Endothelial cell of umbilical vein (primary cell): Measurements from ENCODE around the gene CNTN5. TPM values are rescaled to one million over a fixed set of nuclear protein-coding genes. Genes with fewer than 3 reads are reported as not detected.

ENCODE experiments used
- BruUV-seq: library from RNA; stranded (reverse); fragments of 400-500 nt; replicated peaks from 2 replicates; lab custom pipeline; 2021; lab: Mats Ljungman, UMichigan
- CTCF ChIA-PET: fragments of 300-600, 350-600 bp; sonication (Branson Sonifier 250); formaldehyde crosslinking; loops from one replicate; lab custom pipeline; 2021; ENCODE audit warnings: antibody characterized with exemption, inconsistent platforms; lab: Charles Lee
- POLR2A ChIA-PET: fragments of 300-600, 350-600 bp; sonication (Branson Sonifier 250); formaldehyde crosslinking; loops from one replicate; lab custom pipeline; 2021; ENCODE audit warnings: antibody characterized with exemption, inconsistent platforms; lab: Charles Lee
- DNase-seq: peaks from one replicate; pipeline ENCODE4 v3.0.0-alpha.2; 2011; ENCODE audit warnings: low read depth, low spot score
- FAIRE-seq: peaks from 2 replicates; lab custom pipeline; 2011; peaks lifted over from hg19 to GRCh38; lab: Jason Lieb, UNC
- H2AFZ ChIP-seq: 2 replicates; pipeline ENCODE4 v1.6.0; 2012; ENCODE audit warnings: low read depth, low read length, control low read depth, inconsistent platforms
- H3K27ac ChIP-seq: 2 replicates; pipeline ENCODE4 v1.5.1; 2011; ENCODE audit warnings: low read depth, mild to moderate bottlenecking, control low read depth, low read length, moderate library complexity; ENCODE audit not compliant: insufficient read depth
- H3K27me3 ChIP-seq, 2 experiments: 2 replicates each; pipeline versions ENCODE4 v1.6.0 to v1.6.1; 2011; ENCODE audit warnings: low read length in 2 of 2, mixed read lengths in 1 of 2; ENCODE audit not compliant: control insufficient read depth in 2 of 2, insufficient read depth in 2 of 2
- H3K36me3 ChIP-seq, 2 experiments: 2 replicates in 1 of 2; 3 replicates in 1 of 2; pipeline ENCODE4 v1.5.1; 2011; ENCODE audit warnings: low read length in 2 of 2, mild to moderate bottlenecking in 1 of 2, moderate library complexity in 1 of 2; ENCODE audit not compliant: control insufficient read depth in 2 of 2, insufficient read depth in 2 of 2; ENCODE audit errors: extremely low read depth in 1 of 2
- H3K4me1 ChIP-seq: 3 replicates; pipeline ENCODE4 v1.5.1; 2011; ENCODE audit warnings: mild to moderate bottlenecking, low read length; ENCODE audit not compliant: control insufficient read depth, insufficient read depth; ENCODE audit errors: extremely low read depth
- H3K4me2 ChIP-seq: 2 replicates; pipeline ENCODE4 v1.6.1; 2011; ENCODE audit warnings: low read length, control low read depth, mixed read lengths; ENCODE audit not compliant: insufficient read depth
- H3K4me3 ChIP-seq, 3 experiments: fragments of 200-600 bp in 1 of 3; sonication (generic), shearing (Covaris generic) in 1 of 3; replicated peaks in 1 of 3; 2 replicates each; pipeline ENCODE4 v1.5.1; 2011 to 2016; ENCODE audit warnings: control low read depth in 3 of 3, low read length in 3 of 3, mild to moderate bottlenecking in 2 of 3, inconsistent platforms in 1 of 3, low read depth in 1 of 3, moderate library complexity in 1 of 3; ENCODE audit not compliant: insufficient read depth in 1 of 3
- H3K79me2 ChIP-seq: 2 replicates; pipeline ENCODE4 v1.6.0; 2012; ENCODE audit warnings: low read length, inconsistent platforms; ENCODE audit not compliant: control insufficient read depth, insufficient read depth
- H3K9ac ChIP-seq: replicated peaks from 2 replicates; pipeline ENCODE3; 2011; ENCODE audit warnings: low read length, control low read depth; ENCODE audit not compliant: insufficient read depth; ENCODE audit errors: extremely low read depth
- H3K9me1 ChIP-seq: replicated peaks from 3 replicates; pipeline ENCODE4 v1.6.0; 2011; ENCODE audit warnings: mild to moderate bottlenecking, low read length; ENCODE audit not compliant: control insufficient read depth, insufficient read depth; ENCODE audit errors: extremely low read depth
- H3K9me3 ChIP-seq: replicated peaks from 2 replicates; pipeline ENCODE4 v1.5.1; 2012; ENCODE audit warnings: low read length, inconsistent platforms; ENCODE audit not compliant: control insufficient read depth, insufficient read depth
- H4K20me1 ChIP-seq: replicated peaks from 2 replicates; pipeline ENCODE3; 2011; ENCODE audit warnings: mild to moderate bottlenecking, low read length; ENCODE audit not compliant: control insufficient read depth, insufficient read depth; ENCODE audit errors: extremely low read depth
- EZH2 ChIP-seq: IDR thresholded peaks from 2 replicates; pipeline ENCODE4 v1.6.1; 2012; ENCODE audit warnings: borderline replicate concordance, low read depth, mild to moderate bottlenecking, moderate library complexity, low read length, inconsistent platforms; ENCODE audit not compliant: severe bottlenecking
- FOS ChIP-seq: IDR thresholded peaks from 2 replicates; pipeline ENCODE4 v1.6.1; 2011; ENCODE audit warnings: mild to moderate bottlenecking, low read length, moderate library complexity, borderline replicate concordance; ENCODE audit not compliant: insufficient read depth
- GATA2 ChIP-seq: IDR thresholded peaks from 2 replicates; pipeline ENCODE4 v1.7.0; 2011; ENCODE audit warnings: low read depth, mild to moderate bottlenecking, moderate library complexity, mixed read lengths, low read length; ENCODE audit not compliant: insufficient read length, insufficient read depth
- JUN ChIP-seq: IDR thresholded peaks from 2 replicates; pipeline ENCODE4 v1.6.1; 2011; ENCODE audit warnings: borderline replicate concordance, low read depth; ENCODE audit not compliant: insufficient read length, insufficient read depth
- MYC ChIP-seq: IDR thresholded peaks from one replicate; pipeline ENCODE4 v1.6.1; 2011; ENCODE audit warnings: mild to moderate bottlenecking, low read depth, low read length
- POLR2A ChIP-seq: IDR thresholded peaks from 2 replicates; pipeline ENCODE4 v1.6.1; 2012; ENCODE audit warnings: low read depth, mild to moderate bottlenecking, control low read depth, low read length
- POLR2AphosphoS5 ChIP-seq: IDR thresholded peaks from 2 replicates; pipeline ENCODE4 v1.6.1; 2012; ENCODE audit warnings: low read depth, mild to moderate bottlenecking, control low read depth, low read length, moderate library complexity; ENCODE audit not compliant: insufficient read depth
- dilution Hi-C: fragments of 300-500 bp; cut with MboI; formaldehyde crosslinking; loops from one replicate; pipeline ENCODE4 v1.15.0; 2019; ENCODE audit warnings: low sequenced_read_pairs; ENCODE audit not compliant: extremely low pct_ligation_motif_present
- intact Hi-C: fragments of 100-400 bp; cut with micrococcal nuclease; formaldehyde crosslinking; loops from one replicate; pipeline ENCODE4 v1.10.0; 2022
- polyA plus RNA-seq, 4 experiments: library from polyadenylated mRNA; depleted of rRNA in 3 of 4; stranded (reverse) in 3 of 4; unstranded in 1 of 4; fragments of >200 nt; gene quantifications; 2 replicates each; pipeline versions ENCODE4 v1.2.1 to v1.2.3, GENCODE V29; 2011 to 2012; ENCODE audit warnings: missing spikeins in 1 of 4
- total RNA-seq: library from RNA; stranded (reverse); gene quantifications from 2 replicates; pipeline ENCODE4 v1.2.3, GENCODE V29; 2021
- TF ChIP-seq, protein P1 (sequence below): IDR thresholded peaks from 2 replicates; pipeline ENCODE4 v1.6.1; 2011; ENCODE audit not compliant: insufficient read depth, insufficient read length
- TF ChIP-seq, protein P2 (sequence below), 2 donors: IDR thresholded peaks; 1 replicate in 1 of 2; 2 replicates in 1 of 2; pipeline ENCODE4 v1.5.1; 2011; ENCODE audit warnings: low read length in 2 of 2, mild to moderate bottlenecking in 2 of 2, moderate library complexity in 2 of 2, control low read depth in 1 of 2, inconsistent platforms in 1 of 2, low read depth in 1 of 2; ENCODE audit not compliant: insufficient read depth in 1 of 2; ENCODE audit errors: extremely low read depth in 1 of 2

The CNTN5 gene
- total and polyA plus RNA-seq, 2 donors (not counting 3 experiments of a cell fraction or from before 2014, with no cell fraction given) = not detected

DNA sequence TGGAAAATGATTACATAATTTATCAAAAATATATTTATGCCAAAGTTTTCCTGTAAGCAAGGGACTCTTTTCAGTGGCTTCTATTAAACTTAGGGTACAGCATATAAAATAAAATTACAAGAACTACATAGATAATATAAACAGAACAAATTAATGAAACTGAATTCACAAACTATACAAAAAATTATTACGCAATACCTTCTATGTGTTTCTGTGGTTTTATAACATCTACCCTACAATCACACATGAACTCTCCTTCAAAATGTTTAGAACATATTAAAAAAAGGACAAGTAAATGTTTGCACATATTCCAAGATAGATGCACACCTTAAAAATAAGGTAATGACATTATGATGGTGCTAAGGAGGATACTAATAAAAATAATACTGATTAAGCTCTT lies 235.9 kb downstream of the CNTN5 start:
- FAIRE-seq = no peak
- H3K79me2 ChIP-seq = no peaks in the 10 kb centered on the region
- no peak for DNase-seq
- no peak overlapping the region for H2AFZ ChIP-seq
- CTCF ChIA-PET = no interaction called here
- POLR2A ChIA-PET = no interaction called here
- intact Hi-C loops (no loop called here), dilution Hi-C loops (no loop called here)
- H3K9me3 ChIP-seq = peaks cover 2% of the 10 kb centered on the region
- no peaks in the 10 kb centered on the region for H3K4me1 ChIP-seq
- TF ChIP-seq FOS (no peak), EZH2 (no peak), POLR2A (no peak), MYC (no peak), JUN (no peak), GATA2 (no peak), POLR2AphosphoS5 (no peak)
- TF ChIP-seq, protein P1, sequence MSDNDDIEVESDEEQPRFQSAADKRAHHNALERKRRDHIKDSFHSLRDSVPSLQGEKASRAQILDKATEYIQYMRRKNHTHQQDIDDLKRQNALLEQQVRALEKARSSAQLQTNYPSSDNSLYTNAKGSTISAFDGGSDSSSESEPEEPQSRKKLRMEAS = no peak
- TF ChIP-seq, protein P2, sequence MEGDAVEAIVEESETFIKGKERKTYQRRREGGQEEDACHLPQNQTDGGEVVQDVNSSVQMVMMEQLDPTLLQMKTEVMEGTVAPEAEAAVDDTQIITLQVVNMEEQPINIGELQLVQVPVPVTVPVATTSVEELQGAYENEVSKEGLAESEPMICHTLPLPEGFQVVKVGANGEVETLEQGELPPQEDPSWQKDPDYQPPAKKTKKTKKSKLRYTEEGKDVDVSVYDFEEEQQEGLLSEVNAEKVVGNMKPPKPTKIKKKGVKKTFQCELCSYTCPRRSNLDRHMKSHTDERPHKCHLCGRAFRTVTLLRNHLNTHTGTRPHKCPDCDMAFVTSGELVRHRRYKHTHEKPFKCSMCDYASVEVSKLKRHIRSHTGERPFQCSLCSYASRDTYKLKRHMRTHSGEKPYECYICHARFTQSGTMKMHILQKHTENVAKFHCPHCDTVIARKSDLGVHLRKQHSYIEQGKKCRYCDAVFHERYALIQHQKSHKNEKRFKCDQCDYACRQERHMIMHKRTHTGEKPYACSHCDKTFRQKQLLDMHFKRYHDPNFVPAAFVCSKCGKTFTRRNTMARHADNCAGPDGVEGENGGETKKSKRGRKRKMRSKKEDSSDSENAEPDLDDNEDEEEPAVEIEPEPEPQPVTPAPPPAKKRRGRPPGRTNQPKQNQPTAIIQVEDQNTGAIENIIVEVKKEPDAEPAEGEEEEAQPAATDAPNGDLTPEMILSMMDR (IDR thresholded peaks at IDR 0.05; ENCODE audit: extremely low read depth in 1 of 2, insufficient read depth in 1 of 2, low read depth in 1 of 2, low read length in 2 of 2) = no peak
- H3K4me2 ChIP-seq = no peak overlapping the region
- H3K9ac ChIP-seq = no peak overlapping the region
- BruUV-seq = no TSS peak
- H3K4me3 ChIP-seq = no peak overlapping the region
- H3K27me3 ChIP-seq = no peaks in the 10 kb centered on the region
- H3K27ac ChIP-seq = no peak overlapping the region
- H4K20me1 ChIP-seq = no peaks in the 10 kb centered on the region
- no peaks in the 10 kb centered on the region for H3K36me3 ChIP-seq
- H3K9me1 ChIP-seq = no peaks in the 10 kb centered on the region
